ENCODE data around the gene PEAK3.

The PEAK3 gene

DNA sequence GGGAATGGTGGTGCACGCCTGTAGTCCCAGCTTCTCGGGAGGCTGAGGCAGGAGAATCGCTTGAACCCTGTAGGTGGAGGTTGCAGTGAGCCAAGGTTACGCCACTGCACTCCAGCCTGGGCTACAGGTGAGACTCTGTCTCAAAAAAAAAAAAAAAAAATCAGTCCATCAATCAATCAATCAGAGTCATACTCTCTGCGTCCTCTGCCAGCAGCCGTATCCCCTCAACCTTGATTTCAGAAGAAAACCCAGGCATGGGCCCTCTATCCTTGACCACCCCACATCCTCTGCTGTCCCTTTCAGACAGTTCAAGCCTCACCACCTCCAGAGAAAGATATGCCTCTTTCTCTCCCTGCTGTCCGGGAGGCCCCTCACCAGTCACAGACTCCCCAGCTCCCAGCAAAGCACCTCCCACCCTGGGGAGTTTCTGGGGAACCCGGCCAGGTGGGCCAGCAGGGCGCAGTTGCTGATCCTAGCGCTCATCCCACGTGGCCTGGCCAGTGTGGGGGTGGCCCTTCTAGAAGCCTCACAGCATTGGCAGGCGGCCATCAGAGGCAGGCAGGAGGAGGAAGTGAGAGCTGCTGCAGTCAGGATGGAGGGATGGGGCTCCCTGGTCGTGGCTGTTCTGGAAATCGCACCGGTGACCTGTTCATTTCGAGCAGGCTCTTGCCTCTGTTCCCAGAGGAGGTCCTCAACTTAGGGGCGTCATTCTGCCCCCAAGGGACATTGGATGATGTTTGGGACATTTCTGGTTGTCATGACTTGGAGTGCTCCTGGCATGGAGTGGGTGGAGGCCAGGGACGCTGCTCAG is 15.6 kb downstream of the PEAK3 start:
- H3K27ac ChIP-seq, result peak overlapping the region; percentile 59

DNA sequence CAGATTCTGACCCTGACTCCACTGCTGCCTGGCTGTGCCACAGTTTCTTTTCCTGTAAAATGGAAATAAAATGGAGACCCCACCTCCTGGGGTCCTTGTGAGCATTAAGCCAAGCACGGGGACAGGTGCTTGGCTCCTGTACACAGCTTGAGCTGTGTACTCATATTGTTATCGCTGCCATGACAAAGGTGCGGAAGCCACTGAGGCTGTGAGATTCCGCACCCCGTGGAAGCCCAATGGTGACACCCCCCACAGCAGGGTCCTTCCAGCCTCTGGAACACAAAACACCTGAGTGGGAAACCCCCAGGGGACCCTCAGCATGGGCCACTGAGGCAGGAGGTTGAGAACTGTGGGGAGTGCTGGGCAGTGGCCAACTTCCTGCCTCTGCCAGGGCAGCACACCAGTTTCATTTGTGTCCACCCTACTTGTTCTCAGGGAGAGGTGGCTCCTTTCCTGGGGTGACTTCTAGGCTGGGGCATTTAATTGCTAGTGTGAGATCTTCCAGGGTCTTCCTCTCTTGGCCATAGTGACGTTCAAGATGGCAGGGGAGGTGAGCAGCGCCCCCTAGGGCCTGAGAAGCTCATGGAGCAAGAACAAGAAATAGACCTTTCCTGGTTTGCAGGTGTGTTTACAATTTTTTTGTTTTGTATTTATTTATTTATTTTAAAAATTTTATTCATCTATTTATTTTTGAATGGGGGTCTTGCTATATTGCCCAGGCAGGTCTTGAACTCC is 20.4 kb downstream of the PEAK3 start:
- H3K27ac ChIP-seq, result no peak overlapping the region
- TF ChIP-seq, protein P1, sequence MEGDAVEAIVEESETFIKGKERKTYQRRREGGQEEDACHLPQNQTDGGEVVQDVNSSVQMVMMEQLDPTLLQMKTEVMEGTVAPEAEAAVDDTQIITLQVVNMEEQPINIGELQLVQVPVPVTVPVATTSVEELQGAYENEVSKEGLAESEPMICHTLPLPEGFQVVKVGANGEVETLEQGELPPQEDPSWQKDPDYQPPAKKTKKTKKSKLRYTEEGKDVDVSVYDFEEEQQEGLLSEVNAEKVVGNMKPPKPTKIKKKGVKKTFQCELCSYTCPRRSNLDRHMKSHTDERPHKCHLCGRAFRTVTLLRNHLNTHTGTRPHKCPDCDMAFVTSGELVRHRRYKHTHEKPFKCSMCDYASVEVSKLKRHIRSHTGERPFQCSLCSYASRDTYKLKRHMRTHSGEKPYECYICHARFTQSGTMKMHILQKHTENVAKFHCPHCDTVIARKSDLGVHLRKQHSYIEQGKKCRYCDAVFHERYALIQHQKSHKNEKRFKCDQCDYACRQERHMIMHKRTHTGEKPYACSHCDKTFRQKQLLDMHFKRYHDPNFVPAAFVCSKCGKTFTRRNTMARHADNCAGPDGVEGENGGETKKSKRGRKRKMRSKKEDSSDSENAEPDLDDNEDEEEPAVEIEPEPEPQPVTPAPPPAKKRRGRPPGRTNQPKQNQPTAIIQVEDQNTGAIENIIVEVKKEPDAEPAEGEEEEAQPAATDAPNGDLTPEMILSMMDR (conservative IDR thresholded peaks at IDR 0.05), result peak; percentile 62

More for the DNA sequence above, 15.6 kb downstream of the PEAK3 start:
- TF ChIP-seq, protein P1 (conservative IDR thresholded peaks at IDR 0.05), result no peak

DNA sequence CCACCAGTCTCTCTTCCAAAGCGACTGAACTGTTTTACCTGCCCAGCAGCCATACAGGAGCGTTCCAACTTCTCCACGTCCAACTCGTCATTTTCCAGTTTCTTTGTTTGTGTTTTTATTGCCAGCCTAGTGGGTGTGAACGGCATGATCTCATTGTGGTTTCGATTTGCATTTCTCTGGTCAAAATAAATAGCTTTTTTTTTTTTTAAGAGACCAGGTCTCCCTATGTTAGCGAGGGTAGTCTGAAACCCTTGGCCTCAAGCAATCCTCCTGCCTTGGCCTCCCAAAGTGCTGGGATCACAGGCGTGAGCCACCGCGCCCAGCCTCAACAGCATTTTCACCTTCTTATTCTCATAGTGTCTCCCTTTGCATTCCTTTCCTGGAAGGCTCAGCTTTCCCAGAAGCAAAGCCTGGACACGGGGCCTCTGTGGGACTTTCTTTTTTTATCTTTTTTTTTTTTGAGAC is 21.6 kb downstream of the PEAK3 start:
- TF ChIP-seq, protein P1 (conservative IDR thresholded peaks at IDR 0.05), result no peak
- no peak overlapping the region for H3K27ac ChIP-seq

DNA sequence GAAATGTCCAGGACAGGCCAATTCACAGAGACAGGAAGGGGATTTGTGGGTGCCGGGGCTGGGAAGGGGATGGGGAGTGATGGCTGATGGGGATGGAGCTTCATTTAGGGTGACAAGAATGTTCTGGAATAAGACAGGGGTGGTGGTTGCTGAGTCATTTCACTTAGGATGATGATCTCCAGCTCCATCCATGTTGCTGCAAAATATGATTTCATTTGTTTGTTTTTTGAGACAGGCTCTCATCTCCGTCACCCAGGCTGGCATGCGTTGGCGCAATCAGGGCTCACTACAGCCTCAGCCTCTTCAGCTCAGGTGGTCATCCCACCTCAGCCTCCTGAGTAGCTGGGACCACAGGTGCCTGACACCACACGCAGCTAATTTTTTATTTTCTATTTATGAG is 22.6 kb downstream of the PEAK3 start:
- TF ChIP-seq, protein P1 (conservative IDR thresholded peaks at IDR 0.05), result no peak
- no peak overlapping the region for H3K27ac ChIP-seq

DNA sequence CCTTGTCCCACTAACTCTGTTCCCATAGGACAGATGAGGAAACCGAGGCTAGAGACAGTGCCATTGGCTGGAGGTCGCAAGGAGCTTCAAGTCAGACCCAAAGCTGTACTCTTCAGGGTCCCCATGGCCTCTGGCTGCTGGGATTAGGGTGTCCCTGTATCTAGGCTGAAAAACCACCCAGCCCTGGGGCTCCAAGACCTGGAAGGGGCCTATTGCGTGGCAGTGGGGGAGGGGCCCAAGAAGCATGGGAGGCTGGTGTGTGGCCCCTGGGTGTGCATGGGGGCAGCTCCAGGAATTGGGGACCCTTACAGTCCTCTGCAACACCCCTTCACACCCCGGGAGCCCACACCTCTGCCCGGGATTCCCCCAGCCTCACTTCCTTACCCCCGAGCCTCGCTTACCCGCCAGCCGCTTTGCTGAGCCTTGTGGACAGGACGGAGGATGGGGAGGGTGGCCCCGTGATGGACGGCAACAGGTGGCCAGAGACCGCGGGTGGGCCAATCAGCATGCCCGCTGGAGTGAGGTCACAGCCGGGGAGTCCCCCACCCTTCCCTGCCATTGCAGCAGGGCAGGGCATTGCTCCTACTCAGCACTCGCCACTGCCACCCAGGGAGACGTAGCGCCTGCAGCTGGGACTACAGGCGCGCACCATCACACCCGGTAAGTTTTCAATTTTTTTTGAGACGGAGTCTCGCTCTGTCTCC is 25.8 kb downstream of the PEAK3 start, which contains the start of gene JSRP1:
TSS of gene JSRP1 (minus strand) at position 436 of the 704 bp plus-strand sequence. CDS start 1,103 bp downstream, outside the sequence.
- TF ChIP-seq, protein P1 (conservative IDR thresholded peaks at IDR 0.05), result no peak
- H3K27ac ChIP-seq, result no peak within 1 kb of the TSS

DNA sequence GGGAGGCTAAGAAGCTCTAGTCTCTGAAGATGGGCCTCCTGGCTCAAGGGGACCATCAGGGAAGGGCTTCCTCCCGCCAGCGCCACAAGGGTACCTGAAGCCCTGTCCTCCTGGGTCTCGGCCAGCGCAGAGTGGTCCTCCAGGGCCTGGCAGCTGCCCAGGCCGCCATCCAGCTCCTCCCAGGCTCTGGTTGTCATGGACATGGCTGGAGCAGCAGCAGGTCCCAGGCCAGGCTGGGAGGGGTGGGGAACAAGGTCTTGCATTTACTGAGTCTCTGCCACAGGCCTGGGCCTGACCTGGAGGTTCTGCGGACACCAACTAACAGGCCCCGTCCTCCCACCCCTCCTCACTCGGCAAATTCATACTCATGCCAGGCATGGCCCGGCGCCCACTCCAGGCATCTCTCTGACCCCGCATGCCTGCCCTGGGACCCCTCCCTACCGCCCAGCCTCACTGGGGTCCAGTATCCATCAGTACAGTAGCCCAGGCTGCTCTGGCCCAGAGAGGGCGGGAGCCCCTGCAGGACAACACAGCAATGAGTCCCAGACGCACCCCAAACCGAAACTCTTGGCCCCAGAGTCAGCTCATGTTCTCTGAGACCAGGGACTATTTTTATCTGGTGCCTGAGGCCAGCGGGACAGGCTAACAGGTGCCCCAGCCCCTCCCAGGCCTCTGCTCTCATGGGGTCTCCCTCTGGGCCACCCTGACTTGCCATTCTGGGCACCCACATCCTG is 26.7 kb downstream of the PEAK3 start:
- TF ChIP-seq, protein P1 (conservative IDR thresholded peaks at IDR 0.05), result no peak
- no peak overlapping the region for H3K27ac ChIP-seq

Data from VCaP (cell line).